Testis (tissue), 2 donors: Measurements from ENCODE around the gene NCKAP5.

ENCODE experiments used
- CTCF ChIP-seq, 3 experiments: fragments of 450-650 bp in 2 of 3; fragments of 200-600 bp in 1 of 3; sonication (generic) in 1 of 3; IDR thresholded peaks; one replicate each; pipeline ENCODE4 v1.5.1; 2016 to 2019; ENCODE audit warnings: antibody characterized with exemption in 3 of 3, mild to moderate bottlenecking in 2 of 3, moderate library complexity in 1 of 3
- POLR2A ChIP-seq: fragments of 450-650 bp; IDR thresholded peaks from one replicate; pipeline ENCODE4 v1.6.1; 2017; ENCODE audit warnings: antibody characterized with exemption, mild to moderate bottlenecking, moderate library complexity

DNA sequence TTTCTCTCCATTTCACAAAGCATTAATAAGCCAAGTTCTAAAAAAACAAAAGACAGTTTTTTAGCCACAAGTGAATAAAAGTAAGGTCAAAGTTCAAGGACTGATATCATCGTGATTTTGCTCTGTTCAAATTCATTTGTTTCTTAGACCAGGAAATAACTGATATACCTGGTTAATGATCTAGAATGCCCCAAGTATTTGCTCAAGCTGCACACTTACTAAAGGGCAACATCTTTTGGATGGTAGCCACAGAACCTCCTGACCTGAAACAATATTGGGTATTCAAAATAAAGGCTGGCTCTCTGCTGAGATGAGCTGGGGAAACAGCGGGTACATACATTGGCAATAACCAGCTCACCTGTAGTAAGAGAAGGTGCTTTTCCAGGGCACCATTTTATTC is 583.5 kb downstream of the NCKAP5 start:
- TF ChIP-seq CTCF (IDR thresholded peaks at IDR 0.05) (no peak), POLR2A (no peak)
